ENCODE data around the gene SPATA13.

Gene SPATA13

GRCh38 chr13:24183741-24184182 lies 23.2 kb downstream of the SPATA13 start:
- FAIRE-seq (no peak), DNase-seq (ENCODE audit: insufficient read length, low spot score) (no peak)
- TF ChIP-seq, protein P1, sequence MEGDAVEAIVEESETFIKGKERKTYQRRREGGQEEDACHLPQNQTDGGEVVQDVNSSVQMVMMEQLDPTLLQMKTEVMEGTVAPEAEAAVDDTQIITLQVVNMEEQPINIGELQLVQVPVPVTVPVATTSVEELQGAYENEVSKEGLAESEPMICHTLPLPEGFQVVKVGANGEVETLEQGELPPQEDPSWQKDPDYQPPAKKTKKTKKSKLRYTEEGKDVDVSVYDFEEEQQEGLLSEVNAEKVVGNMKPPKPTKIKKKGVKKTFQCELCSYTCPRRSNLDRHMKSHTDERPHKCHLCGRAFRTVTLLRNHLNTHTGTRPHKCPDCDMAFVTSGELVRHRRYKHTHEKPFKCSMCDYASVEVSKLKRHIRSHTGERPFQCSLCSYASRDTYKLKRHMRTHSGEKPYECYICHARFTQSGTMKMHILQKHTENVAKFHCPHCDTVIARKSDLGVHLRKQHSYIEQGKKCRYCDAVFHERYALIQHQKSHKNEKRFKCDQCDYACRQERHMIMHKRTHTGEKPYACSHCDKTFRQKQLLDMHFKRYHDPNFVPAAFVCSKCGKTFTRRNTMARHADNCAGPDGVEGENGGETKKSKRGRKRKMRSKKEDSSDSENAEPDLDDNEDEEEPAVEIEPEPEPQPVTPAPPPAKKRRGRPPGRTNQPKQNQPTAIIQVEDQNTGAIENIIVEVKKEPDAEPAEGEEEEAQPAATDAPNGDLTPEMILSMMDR (IDR thresholded peaks at IDR 0.05; ENCODE audit: insufficient read depth, missing control alignments), result no peak

DNA sequence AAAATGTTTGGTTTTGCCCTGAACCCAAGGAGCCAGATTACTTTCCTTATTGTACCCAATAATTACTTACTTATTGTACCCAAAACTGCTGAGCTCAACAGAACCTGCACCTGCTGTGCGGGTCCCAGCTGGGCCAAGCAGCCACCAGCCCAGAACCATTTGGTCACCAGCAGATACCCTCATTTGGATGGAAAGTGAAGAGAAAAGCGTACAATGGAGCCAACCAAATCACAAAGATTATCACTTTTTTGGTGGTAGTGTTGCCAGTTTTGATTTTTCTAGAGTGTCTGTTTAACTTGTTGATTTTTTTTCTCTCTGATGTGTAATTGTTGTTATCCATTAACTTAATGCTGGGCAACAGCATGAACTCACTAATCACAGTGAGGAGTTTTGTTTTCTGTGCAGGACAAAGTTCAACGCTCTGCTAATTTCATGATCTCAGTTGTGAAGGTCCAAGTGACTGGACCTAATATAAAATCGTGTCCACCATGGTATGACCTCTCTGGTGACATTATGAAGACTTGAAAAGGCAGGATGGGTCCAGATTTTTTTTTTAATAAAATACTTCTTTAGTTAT lies 23.8 kb downstream of the SPATA13 start:
- TF ChIP-seq, protein P1 (IDR thresholded peaks at IDR 0.05; ENCODE audit: insufficient read depth, missing control alignments), result no peak
- FAIRE-seq (no peak), DNase-seq (ENCODE audit: insufficient read length, low spot score) (no peak)

- TF ChIP-seq, protein P1 (IDR thresholded peaks at IDR 0.05; ENCODE audit: insufficient read depth, missing control alignments), result no peak
- DNase-seq (ENCODE audit: insufficient read length, low spot score) (no peak), FAIRE-seq (no peak)
These were observed 24.4 kb downstream of the SPATA13 start for GRCh38 chr13:24184882-24185281.

- no peak for DNase-seq (ENCODE audit: insufficient read length, low spot score)
- no peak for FAIRE-seq
- TF ChIP-seq, protein P1 (IDR thresholded peaks at IDR 0.05; ENCODE audit: insufficient read depth, missing control alignments), result no peak
These were observed 25.2 kb downstream of the SPATA13 start for GRCh38 chr13:24185591-24186232.

DNA sequence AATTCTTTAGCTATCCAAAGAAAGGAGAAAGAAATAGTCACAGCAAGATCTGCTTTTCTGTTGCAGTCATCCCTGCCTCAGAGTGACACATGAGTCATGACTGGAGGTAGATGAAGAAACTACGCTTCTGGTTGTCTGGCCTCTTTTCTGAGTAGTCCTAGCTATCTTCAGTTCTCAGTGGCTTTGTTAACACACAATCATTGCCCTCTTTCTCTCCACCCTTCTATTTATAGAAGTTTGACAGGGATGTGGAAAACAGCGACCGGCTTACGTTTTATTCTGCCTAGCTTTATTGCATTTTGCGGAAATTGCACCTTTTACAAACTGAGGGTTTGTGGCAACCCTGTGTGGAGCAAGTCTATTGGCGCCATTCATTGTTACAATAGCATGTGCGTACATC lies 26.7 kb downstream of the SPATA13 start:
- FAIRE-seq (no peak), DNase-seq (ENCODE audit: insufficient read length, low spot score) (no peak)
- TF ChIP-seq, protein P1 (IDR thresholded peaks at IDR 0.05; ENCODE audit: insufficient read depth, missing control alignments), result no peak

- DNase-seq (ENCODE audit: insufficient read length, low spot score) (no peak), FAIRE-seq (no peak)
- TF ChIP-seq, protein P1 (IDR thresholded peaks at IDR 0.05; ENCODE audit: insufficient read depth, missing control alignments), result no peak
These were observed 31.7 kb downstream of the SPATA13 start for GRCh38 chr13:24192057-24192810.

DNA sequence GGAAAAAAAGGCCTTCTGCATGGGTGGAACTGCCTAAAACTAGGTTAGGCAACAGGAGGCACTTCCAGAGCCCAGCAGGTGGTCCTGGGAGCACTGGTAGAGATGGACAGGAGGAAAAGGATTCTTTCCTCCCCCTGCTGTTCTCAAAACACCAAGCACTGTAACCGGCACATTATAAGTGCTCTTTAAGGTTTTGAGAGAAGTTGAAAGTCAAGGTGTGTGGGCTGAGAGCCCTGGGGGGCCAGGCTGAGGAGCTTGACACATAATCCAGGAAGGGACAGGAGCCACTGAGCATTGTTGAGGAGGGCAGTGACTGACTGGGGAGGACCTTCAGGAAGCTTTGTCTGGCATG lies 32.3 kb downstream of the SPATA13 start:
- DNase-seq (ENCODE audit: insufficient read length, low spot score) (no peak), FAIRE-seq (no peak)
- TF ChIP-seq, protein P1 (IDR thresholded peaks at IDR 0.05; ENCODE audit: insufficient read depth, missing control alignments), result no peak
